Sigmoid colon (tissue), 3 donors: Measurements from ENCODE around the gene ARL4D.

Source experiments
- CTCF ChIP-seq, 4 experiments: fragments of 450-650 bp in 3 of 4; fragments of 200-600 bp in 1 of 4; IDR thresholded peaks; one replicate each; pipeline ENCODE4 v1.5.1; 2016 to 2019; ENCODE audit warnings: antibody characterized with exemption in 4 of 4, mild to moderate bottlenecking in 3 of 4, moderate library complexity in 2 of 4
- POLR2A ChIP-seq, 2 donors: fragments of 450-650 bp; IDR thresholded peaks; one replicate each; pipeline ENCODE4 v1.6.1; 2016; ENCODE audit warnings: antibody characterized with exemption in 2 of 2, mild to moderate bottlenecking in 2 of 2, moderate library complexity in 2 of 2

GRCh38 chr17:43438626-43439025 is 39.8 kb downstream of the ARL4D start:
- TF ChIP-seq CTCF (IDR thresholded peaks at IDR 0.05) (no peak), POLR2A (IDR thresholded peaks at IDR 0.05) (no peak)
